ENCODE measurements around the gene RBPJ.

RBPJ gene

DNA sequence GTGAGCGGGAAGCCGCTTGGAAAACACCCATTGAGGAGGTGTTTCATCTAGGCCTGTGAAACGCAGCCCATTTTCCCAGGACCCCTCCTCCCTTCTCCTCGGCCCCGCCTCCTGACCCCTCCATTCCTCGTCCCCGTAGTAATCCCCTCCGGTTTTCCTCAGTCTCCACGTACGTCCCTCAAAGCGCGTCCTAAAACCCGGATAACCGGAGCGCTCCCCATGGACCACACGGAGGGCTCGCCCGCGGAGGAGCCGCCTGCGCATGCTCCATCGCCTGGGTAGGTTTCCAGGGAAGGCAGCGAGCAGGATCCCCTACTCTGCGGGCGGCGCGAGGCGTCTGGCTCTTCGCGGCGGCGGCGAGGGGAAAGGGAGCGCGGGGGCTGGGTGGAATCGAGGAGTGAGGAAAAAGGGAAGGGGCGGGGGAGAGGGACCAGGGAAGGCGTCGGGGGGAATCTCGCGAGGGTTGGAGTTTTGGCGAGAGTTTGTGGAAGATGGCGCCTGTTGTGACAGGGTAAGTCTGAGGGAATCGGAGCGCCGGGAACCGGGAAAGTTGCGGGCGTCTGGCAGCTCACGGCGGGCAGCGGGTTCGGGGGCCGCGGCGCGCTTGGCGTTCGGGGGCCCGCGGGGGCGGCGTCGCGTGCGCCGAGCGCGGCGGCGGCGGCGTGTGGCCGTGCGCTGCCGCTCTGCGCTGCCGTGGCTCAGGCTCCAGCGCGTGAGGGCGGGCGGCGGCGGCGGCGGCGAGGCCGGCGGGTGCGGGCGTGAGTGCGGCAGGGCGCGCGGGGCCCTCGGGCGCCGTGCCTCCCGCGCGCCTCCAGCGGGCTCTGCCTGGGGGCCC lies at the start of gene RBPJ:
TSS of gene RBPJ (plus strand) at position 477 of the 835 bp plus-strand sequence. CDS start at position 492, 15 bp downstream.
- DNase-seq (ENCODE audit: low read depth, low spot score): peak; percentile 99

DNA sequence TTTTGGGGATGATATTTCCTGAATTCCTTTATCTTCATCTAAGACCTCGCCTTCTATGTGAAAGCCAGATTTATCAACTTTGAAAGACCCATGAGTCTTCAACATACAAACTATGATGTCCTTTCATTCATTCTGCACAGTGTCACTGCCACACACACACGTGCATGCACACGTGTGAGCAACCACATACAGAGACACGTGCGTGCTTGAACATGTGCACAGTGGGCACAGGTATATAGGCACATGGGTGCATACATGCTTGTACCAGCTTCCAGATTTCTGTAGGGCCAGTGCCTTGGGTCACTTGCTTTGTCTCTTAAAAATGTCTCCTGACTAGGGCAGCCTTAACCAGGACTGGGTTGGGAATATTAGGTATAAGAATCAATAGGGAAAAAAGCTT lies 49.1 kb upstream of the RBPJ start:
- no peak for DNase-seq (ENCODE audit: low read depth, low spot score)

DNA sequence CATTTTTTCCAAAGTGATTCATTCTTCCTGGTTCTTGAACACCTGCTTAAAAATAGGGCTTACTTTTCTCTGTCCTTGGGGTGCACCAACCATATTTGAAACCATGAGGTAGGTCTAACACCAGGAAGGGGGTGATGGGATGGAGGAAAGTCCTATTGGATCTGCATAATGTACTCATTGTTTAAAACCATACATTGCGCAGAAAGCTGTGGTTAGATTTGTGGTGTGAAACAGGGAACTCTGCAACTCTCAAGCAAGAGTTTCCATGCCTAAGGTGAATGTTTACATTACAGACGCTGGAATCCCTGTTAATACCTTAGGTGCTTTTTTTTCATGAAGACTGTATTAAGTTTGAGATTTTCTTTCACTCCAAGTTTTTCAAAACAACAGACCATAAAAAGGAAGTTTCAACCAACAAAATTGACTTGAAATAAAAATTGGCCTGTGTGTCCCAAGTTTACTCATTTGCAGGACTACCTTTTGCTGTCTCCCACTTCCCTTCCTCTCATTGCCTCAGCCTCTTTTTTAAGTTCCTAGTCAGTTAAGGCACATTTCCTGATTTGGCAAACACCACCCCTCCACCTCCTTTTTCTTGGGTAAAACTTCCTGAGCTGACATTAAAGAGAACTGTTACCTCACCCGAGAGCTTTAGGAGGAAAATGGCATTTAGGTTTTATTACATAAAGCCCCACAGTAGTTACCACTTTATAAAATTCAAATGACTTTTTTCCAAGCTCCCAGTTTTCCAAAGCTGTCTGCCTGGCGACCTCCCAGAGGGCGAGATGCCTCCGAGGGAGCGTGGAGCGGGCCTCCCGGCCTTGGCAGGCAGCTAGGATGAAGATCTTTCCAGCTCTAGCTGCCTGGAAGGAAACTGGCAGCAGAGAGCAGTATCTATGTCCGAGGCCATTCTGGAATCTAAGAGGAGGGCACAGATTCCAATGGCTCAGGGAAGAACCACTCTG lies 47.9 kb upstream of the RBPJ start:
- DNase-seq (ENCODE audit: low read depth, low spot score): no peak

DNA sequence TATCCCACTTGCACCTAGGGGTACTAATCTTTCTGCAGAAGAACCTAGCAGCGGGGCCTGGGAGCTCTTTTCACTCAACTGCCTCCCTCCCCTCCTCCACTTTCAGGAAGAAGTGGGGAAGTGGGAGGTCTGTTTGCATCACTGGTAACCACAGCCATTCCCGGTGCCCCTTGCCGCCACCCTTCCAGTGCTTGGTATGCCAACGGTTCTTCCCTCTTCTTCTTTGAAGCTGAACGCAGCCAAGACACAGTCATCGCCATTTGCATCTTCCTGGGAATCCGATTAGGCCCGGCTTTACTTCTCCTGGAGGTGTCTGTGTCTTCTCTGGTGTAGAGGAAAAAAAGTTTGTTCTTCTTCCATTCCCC lies 47.2 kb upstream of the RBPJ start:
- no peak for DNase-seq (ENCODE audit: low read depth, low spot score)

DNA sequence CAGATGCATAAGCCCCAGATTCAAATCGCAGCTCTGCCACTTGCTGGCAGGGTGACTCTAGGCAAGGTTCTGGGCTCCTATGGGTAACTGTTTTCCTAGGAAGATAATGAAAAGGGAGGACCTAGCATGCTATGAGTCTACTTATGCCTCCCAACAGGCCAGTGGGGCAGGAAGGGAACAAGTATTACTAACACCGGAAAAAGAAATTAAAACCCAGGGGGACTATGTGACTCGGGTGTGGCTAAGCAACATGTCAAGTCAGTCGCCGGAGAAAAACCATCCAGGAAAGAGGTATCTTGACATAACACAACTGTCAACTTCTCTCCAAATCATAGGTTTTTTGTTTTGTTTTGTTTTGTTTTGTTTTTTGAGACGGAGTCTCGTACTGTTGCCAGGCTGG lies 45.5 kb upstream of the RBPJ start:
- no peak for DNase-seq (ENCODE audit: low read depth, low spot score)

DNA sequence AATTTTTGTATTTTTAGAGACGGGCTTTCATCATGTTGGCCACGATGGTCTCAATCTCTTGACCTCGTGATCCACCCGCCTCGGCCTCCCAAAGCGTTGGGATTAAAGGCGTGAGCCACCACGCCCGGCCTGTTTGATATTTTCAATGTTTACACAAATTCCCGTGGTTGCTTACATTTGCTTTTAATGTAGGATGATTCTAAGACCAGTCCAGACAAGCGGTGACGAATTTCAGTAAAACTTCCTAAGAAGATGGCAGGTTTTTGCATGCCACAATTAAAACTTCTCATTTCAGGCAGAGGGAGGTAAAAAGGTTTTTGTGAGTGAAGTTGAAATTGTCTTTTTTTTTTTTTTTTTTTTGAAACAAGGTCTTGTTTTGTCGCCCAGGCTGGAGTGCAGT lies 41.4 kb upstream of the RBPJ start:
- no peak for DNase-seq (ENCODE audit: low read depth, low spot score)

- DNase-seq (ENCODE audit: low read depth, low spot score): no peak
Observed at GRCh38 chr4:26281881-26282280, 38.9 kb upstream of the RBPJ start.

GRCh38 chr4:26284536-26284935 lies 36.3 kb upstream of the RBPJ start:
- peak; percentile 37 for DNase-seq (ENCODE audit: low read depth, low spot score)

GRCh38 chr4:26285272-26285671 lies 35.5 kb upstream of the RBPJ start:
- DNase-seq (ENCODE audit: low read depth, low spot score): no peak

GRCh38 chr4:26287756-26288155 lies 33.1 kb upstream of the RBPJ start:
- DNase-seq (ENCODE audit: low read depth, low spot score): no peak

- DNase-seq (ENCODE audit: low read depth, low spot score): peak; percentile 47
Observed at GRCh38 chr4:26288355-26288909, 32.4 kb upstream of the RBPJ start.

DNA sequence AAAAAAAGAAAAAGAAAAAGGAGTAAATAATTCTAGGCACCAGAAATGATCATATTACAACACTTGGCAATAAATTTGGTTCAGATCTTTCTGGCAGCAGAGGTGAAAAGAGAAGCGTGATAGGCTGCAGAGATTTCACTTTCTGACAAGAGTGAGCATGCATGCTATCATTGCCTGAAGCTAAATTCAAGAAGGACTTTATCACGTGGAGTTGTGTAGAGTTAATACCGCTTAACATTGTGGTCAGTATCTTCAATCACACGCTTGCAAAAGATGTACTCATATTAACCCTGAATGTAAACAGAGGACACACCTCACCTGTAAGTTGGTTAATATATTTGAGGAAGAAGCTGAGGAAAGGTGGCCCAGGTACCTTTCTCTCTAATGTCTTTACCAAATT lies 31.4 kb upstream of the RBPJ start:
- no peak for DNase-seq (ENCODE audit: low read depth, low spot score)

GRCh38 chr4:26290321-26290720 lies 30.5 kb upstream of the RBPJ start:
- no peak for DNase-seq (ENCODE audit: low read depth, low spot score)

DNA sequence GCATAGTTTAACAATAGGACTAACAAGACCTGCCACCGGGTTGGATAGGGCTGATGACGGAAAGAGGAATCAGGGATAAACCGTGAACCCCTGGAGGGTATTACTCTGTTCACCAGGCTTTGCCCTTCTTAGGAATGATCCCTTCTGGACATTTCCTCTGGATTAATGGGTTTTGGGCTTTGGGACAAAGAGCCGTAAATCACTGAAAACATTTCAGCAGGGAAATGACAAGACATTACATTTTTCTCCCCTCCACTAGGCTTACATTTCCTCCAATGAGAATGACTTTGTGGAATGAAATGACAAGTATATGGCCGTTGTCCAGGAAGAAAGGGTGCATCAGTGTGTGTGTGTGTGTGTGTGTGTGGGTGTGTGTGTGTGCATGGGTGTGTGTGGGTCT lies 25.9 kb upstream of the RBPJ start:
- no peak for DNase-seq (ENCODE audit: low read depth, low spot score)

DNA sequence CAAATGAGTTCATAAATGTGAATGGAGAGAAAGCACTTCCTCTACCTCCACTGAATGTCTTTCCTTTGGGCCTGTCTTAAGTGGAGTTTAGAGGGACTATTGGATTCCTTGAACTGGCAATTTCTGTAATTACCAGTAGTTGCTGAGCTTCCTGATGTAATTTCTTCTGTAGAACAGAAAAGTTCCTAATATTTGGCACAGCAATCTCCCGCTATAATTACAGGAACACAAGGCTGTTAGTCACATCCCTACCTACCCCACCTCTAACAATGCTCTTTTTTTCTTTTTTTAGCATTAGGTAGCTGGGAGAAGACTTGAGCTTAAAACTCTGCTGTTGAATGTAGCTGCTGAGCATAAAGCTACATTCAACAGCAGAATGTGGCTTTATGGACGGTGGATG lies 24.8 kb upstream of the RBPJ start:
- no peak for DNase-seq (ENCODE audit: low read depth, low spot score)

GRCh38 chr4:26296514-26296913 lies 24.3 kb upstream of the RBPJ start:
- no peak for DNase-seq (ENCODE audit: low read depth, low spot score)

- no peak for DNase-seq (ENCODE audit: low read depth, low spot score)
Observed at GRCh38 chr4:26297219-26297618, 23.6 kb upstream of the RBPJ start.

- peak; percentile 75 for DNase-seq (ENCODE audit: low read depth, low spot score)
Observed at GRCh38 chr4:26298198-26298947, 22.4 kb upstream of the RBPJ start.

DNA sequence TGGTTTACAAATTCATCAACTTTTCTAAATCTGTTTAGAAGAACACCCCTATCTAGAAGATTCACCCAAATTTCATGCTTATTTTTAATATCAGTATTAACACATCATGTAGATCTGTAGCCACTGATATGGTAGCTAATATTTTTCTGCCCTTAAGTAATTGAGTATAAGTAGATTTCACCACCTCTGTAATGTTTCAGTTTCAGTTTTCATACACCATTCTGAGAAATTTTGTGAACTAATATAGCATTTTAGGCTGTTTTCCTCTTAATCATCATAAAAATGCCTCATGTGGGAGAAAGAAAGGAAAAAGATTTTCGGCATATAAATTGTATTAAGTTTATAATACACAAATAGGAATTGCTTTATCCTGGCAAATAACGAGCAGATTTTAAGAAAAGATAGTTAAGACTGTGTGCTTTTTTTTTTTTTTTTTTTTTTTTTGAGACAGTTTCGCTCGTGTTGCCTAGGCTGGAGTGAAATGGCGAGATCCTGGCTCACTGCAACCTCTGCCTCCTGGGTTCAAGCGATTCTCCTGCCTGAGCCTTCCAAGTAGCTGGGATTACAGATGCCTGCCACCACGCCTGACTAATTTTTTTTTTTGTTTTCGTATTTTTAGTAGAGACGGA lies 21.4 kb upstream of the RBPJ start:
- DNase-seq (ENCODE audit: low read depth, low spot score): no peak

GRCh38 chr4:26300314-26301307 lies 20.2 kb upstream of the RBPJ start:
- peak; percentile 14 for DNase-seq (ENCODE audit: low read depth, low spot score)

All from astrocyte of the hippocampus (primary cell).